IMR-90 (cell line): ENCODE results near the gene UBA3. TPM values are rescaled to one million over a fixed set of nuclear protein-coding genes. Genes with fewer than 3 reads are reported as not detected.

Source experiments
- ATAC-seq: fragments of 200-7000 bp; cut with Tn5 transposase; 2 replicates; pipeline ENCODE4 v1.9.1; 2020; ENCODE audit warnings: low read depth, mild to moderate bottlenecking, moderate library complexity
- BruUV-seq: library from RNA; stranded (reverse); fragments of 400-500 nt; replicated peaks from 2 replicates; lab custom pipeline; 2021; lab: Mats Ljungman, UMichigan
- CTCF ChIA-PET: fragments of 300-600 bp; formaldehyde crosslinking; extraction: SDS; loops from one replicate; lab custom pipeline; 2021; ENCODE audit warnings: antibody characterized with exemption; lab: Yijun Ruan, JAX
- POLR2A ChIA-PET: fragments of 300-600 bp; sonication (Branson Sonifier 250); formaldehyde crosslinking; loops from one replicate; lab custom pipeline; 2022; ENCODE audit warnings: antibody characterized with exemption; ENCODE audit not compliant: unreplicated experiment; lab: Charles Lee
- DNase-seq: peaks from one replicate; pipeline ENCODE4 v3.0.0; 2013
- H2AFZ ChIP-seq: replicated peaks from 2 replicates; pipeline ENCODE3; 2013; ENCODE audit warnings: low read length, mild to moderate bottlenecking; ENCODE audit not compliant: poor library complexity
- H2AK5ac ChIP-seq: 2 replicates; pipeline ENCODE4 v1.6.1; 2013; ENCODE audit warnings: low read depth, low read length, inconsistent platforms
- H2AK9ac ChIP-seq: replicated peaks from 2 replicates; pipeline ENCODE3; 2013; ENCODE audit warnings: mild to moderate bottlenecking, low read depth, low read length, moderate library complexity; ENCODE audit not compliant: poor library complexity
- H2BK120ac ChIP-seq: 2 replicates; pipeline ENCODE4 v1.6.1; 2013; ENCODE audit warnings: low read depth, low read length, inconsistent platforms
- H2BK15ac ChIP-seq: 3 replicates; pipeline ENCODE4 v1.6.1; 2013; ENCODE audit warnings: low read depth, low read length, inconsistent platforms
- H2BK20ac ChIP-seq: 2 replicates; pipeline ENCODE4 v1.6.1; 2013; ENCODE audit warnings: low read depth, mild to moderate bottlenecking, inconsistent platforms, low read length, moderate library complexity
- H2BK5ac ChIP-seq: 2 replicates; pipeline ENCODE4 v1.6.1; 2013; ENCODE audit warnings: mild to moderate bottlenecking, low read depth, low read length, inconsistent platforms; ENCODE audit not compliant: poor library complexity, severe bottlenecking
- H3K14ac ChIP-seq: replicated peaks from 2 replicates; pipeline ENCODE4 v1.6.1; 2013; ENCODE audit warnings: low read depth, low read length, inconsistent platforms
- H3K18ac ChIP-seq: 2 replicates; pipeline ENCODE4 v1.6.1; 2013; ENCODE audit warnings: low read depth, low read length, control low read depth
- H3K23ac ChIP-seq: 2 replicates; pipeline ENCODE4 v1.6.1; 2013; ENCODE audit warnings: low read depth, low read length, inconsistent platforms
- H3K27ac ChIP-seq: 2 replicates; pipeline ENCODE4 v1.5.1; 2013; ENCODE audit warnings: mild to moderate bottlenecking, control low read depth, low read length; ENCODE audit not compliant: insufficient read depth
- H3K27me3 ChIP-seq: 2 replicates; pipeline ENCODE4 v1.6.1; 2013; ENCODE audit warnings: low read length; ENCODE audit not compliant: control insufficient read depth, insufficient read depth
- H3K36me3 ChIP-seq: 2 replicates; pipeline ENCODE4 v1.6.1; 2013; ENCODE audit warnings: low read length, mixed read lengths; ENCODE audit not compliant: control insufficient read depth, insufficient read depth
- H3K4ac ChIP-seq: 2 replicates; pipeline ENCODE4 v1.6.1; 2013; ENCODE audit warnings: low read depth, low read length, inconsistent platforms
- H3K4me1 ChIP-seq: 2 replicates; pipeline ENCODE4 v1.6.1; 2013; ENCODE audit warnings: low read length, mixed read lengths; ENCODE audit not compliant: control insufficient read depth, insufficient read depth
- H3K4me2 ChIP-seq: 2 replicates; pipeline ENCODE4 v1.6.1; 2013; ENCODE audit warnings: low read depth, mild to moderate bottlenecking, control low read depth, low read length, moderate library complexity
- H3K4me3 ChIP-seq: 2 replicates; pipeline ENCODE4 v1.5.1; 2013; ENCODE audit warnings: low read depth, mild to moderate bottlenecking, control low read depth, low read length, moderate library complexity; ENCODE audit not compliant: insufficient read depth
- H3K56ac ChIP-seq: 2 replicates; pipeline ENCODE4 v1.6.1; 2013; ENCODE audit warnings: low read length, inconsistent platforms; ENCODE audit not compliant: insufficient read depth; ENCODE audit errors: extremely low read depth
- H3K79me1 ChIP-seq, 2 experiments: 2 replicates each; pipeline ENCODE4 v1.6.1; 2013; ENCODE audit warnings: low read length in 2 of 2, inconsistent platforms in 1 of 2, low read depth in 1 of 2
- H3K9ac ChIP-seq: 2 replicates; pipeline ENCODE4 v1.6.1; 2013; ENCODE audit warnings: low read depth, low read length, control low read depth
- H3K9me1 ChIP-seq: 2 replicates; pipeline ENCODE4 v1.6.1; 2013; ENCODE audit warnings: low read length, inconsistent platforms; ENCODE audit not compliant: insufficient read depth
- H3K9me3 ChIP-seq: 2 replicates; pipeline ENCODE4 v1.6.1; 2013; ENCODE audit warnings: low read length; ENCODE audit not compliant: control insufficient read depth, insufficient read depth
- H4K20me1 ChIP-seq: 2 replicates; pipeline ENCODE4 v1.6.1; 2013; ENCODE audit warnings: low read length, inconsistent platforms; ENCODE audit not compliant: insufficient read depth
- H4K5ac ChIP-seq: 2 replicates; pipeline ENCODE4 v1.6.1; 2013; ENCODE audit warnings: mild to moderate bottlenecking, low read depth, low read length, control low read depth
- H4K8ac ChIP-seq, 2 experiments: 2 replicates each; pipeline ENCODE4 v1.6.1; 2013; ENCODE audit warnings: low read depth in 2 of 2, low read length in 2 of 2, control low read depth in 1 of 2, inconsistent platforms in 1 of 2
- H4K91ac ChIP-seq: 2 replicates; pipeline ENCODE4 v1.6.1; 2013; ENCODE audit warnings: low read depth, low read length, inconsistent platforms; ENCODE audit not compliant: insufficient read depth
- NFE2L2 ChIP-seq: fragments of 150-350 bp; IDR thresholded peaks from 2 replicates; pipeline ENCODE4 v1.6.1; 2016; ENCODE audit warnings: low read depth, mild to moderate bottlenecking, low read length
- WGBS, 2 experiments: methylation state at CpG; one replicate each; pipeline versions ENCODE4 v1.1.5 to v1.1.7; 2013; ENCODE audit warnings: missing lambda C conversion rate in 2 of 2; ENCODE audit not compliant: insufficient read length in 1 of 2; ENCODE audit errors: extremely low coverage in 2 of 2; 5-methylcytosine and 5-hydroxymethylcytosine counted together
- dilution Hi-C: fragments of 300-500 bp; cut with HindIII; formaldehyde crosslinking; loops from one replicate; pipeline ENCODE4 v1.14.3; 2018; ENCODE audit warnings: low sequenced_read_pairs; ENCODE audit not compliant: unreplicated experiment
- in situ Hi-C: fragments of 300-500 bp; cut with MboI; formaldehyde crosslinking; loops from 3 replicates; pipeline ENCODE4 v1.14.3; 2019; ENCODE audit warnings: low sequenced_read_pairs, inconsistent platforms, mixed read lengths
- intact Hi-C: fragments of 100-400 bp; cut with micrococcal nuclease; formaldehyde crosslinking; loops from 2 replicates; pipeline ENCODE4 v1.10.0; 2022
- polyA plus RNA-seq, 3 experiments: library from polyadenylated mRNA; depleted of rRNA; stranded (reverse); fragments of >200 nt; gene quantifications; 2 replicates each; pipeline ENCODE4 v1.2.3, GENCODE V29; 2012; ENCODE audit warnings: low replicate concordance in 1 of 3
- total RNA-seq: library from RNA; depleted of rRNA; stranded (reverse); fragments of >200 nt; gene quantifications from 2 replicates; pipeline ENCODE4 v1.2.3, GENCODE V29; 2012

UBA3 gene
- total and polyA plus RNA-seq, 2 of the 4 experiments (the other 2 are of a cell fraction) = 51.8 to 64.3 TPM

DNA sequence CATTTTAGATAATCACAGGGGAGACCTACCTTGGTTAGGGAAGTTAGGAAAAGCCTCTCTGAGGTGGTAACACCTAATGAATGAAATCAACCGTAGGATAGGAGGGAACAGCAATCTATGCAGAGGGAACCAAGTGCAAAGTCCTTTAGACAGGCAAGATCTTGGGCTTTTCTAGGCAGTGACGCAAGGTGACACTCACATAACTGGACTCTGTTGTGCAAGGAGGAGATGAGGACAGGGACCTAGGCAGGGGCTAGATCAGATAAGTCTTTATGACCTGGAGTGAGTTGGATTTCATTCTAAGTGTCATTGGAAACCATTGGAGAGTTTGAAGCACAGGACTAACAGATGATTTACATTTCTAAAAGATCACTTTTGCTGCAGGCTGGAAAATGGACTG is 46.8 kb upstream of the UBA3 start:
- H3K4ac ChIP-seq = no peak overlapping the region
- no peak overlapping the region for H3K9ac ChIP-seq
- no peak for ATAC-seq
- no peak overlapping the region for H4K5ac ChIP-seq
- no peak overlapping the region for H2AK5ac ChIP-seq
- no peak overlapping the region for H4K91ac ChIP-seq
- no peak overlapping the region for H2BK20ac ChIP-seq
- no peak overlapping the region for H3K18ac ChIP-seq
- no peak overlapping the region for H3K56ac ChIP-seq
- CTCF ChIA-PET = interaction anchor here (1.3 kb wide), 1 partner anchor 178 kb away, joined by 4 read pairs; no protein-coding TSS in a partner anchor
- no peak overlapping the region for H3K27ac ChIP-seq
- no peaks in the 10 kb centered on the region for H4K20me1 ChIP-seq
- H4K8ac ChIP-seq = no peak overlapping the region
- no peaks in the 10 kb centered on the region for H3K9me3 ChIP-seq
- H2BK5ac ChIP-seq = no peak overlapping the region
- no peak overlapping the region for H2BK120ac ChIP-seq
- H2AK9ac ChIP-seq = no peak overlapping the region
- H3K14ac ChIP-seq = no peak overlapping the region
- no peaks in the 10 kb centered on the region; the same call in 1 of the 2 replicates for H3K4me1 ChIP-seq
- DNase-seq = no peak
- H2BK15ac ChIP-seq = no peak overlapping the region
- no peaks in the 10 kb centered on the region for H3K36me3 ChIP-seq
- H2AFZ ChIP-seq = no peak overlapping the region
- H3K4me2 ChIP-seq = no peak overlapping the region
- no peaks in the 10 kb centered on the region for H3K9me1 ChIP-seq
- H3K23ac ChIP-seq = no peak overlapping the region
- POLR2A ChIA-PET = no interaction called here
- H3K4me3 ChIP-seq = no peak overlapping the region
- H3K79me1 ChIP-seq = no peaks in the 10 kb centered on the region
- BruUV-seq = no TSS peak
- no peak for TF ChIP-seq NFE2L2
- WGBS, 2 experiments = no CpG with 5 or more reads among the region's 2 CpGs
- in situ Hi-C loops = no loop called here
- intact Hi-C loops = loop anchor here (10.0 kb wide), 1 partner anchor 548 kb away; no protein-coding TSS in a partner anchor
- H3K27me3 ChIP-seq = peaks cover 9% of the 10 kb centered on the region
- dilution Hi-C loops = no loop called here
